ENCODE results near the gene POP7.

DNA sequence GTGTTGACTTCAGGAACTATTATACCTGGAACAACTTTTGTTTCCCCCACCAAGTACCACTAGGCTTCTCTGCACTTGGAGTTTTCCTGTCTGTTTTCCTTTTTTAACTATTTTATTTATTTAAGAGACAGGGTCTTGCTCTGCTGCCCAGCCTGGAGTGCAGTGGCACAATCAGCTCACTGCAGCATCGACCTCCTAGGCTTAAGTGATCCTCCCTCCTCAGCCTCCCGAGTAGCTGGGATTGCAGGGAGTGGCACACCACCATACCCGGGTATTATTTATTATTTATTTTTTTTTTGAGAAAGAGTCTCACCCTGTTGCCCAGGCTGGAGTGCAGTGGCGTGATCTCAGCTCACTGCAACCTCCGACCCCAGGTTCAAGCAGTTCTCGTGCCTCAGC lies 9.8 kb upstream of the POP7 start:
- TF ChIP-seq CTCF (IDR thresholded peaks at IDR 0.05) (no peak), POLR2AphosphoS5 (IDR thresholded peaks at IDR 0.05) (no peak)
